Measurements from ENCODE around the gene OPCML.

OPCML gene

DNA sequence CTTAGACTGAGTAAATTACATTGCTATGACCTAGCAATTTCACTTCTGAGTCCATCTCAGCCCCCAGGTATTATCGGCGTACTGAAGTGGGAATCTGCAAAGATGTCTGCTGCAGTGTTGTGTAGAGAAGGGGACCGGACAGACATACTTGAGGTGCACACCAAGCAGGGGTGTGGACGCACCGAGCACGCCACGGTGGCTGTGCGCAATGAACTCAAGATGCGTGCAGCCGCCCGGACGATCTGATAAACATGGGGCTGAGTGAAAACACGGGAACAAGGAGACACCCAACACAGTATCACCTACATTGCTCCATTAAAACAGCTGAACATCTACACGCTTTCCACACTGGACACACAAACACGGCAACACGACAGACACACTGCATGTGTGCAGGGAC, 454.3 kb downstream of the OPCML start:
- no peak for DNase-seq (ENCODE audit: low read depth, low spot score)

GRCh38 chr11:133075351-133075750, 456.9 kb downstream of the OPCML start:
- no peak for DNase-seq (ENCODE audit: low read depth, low spot score)

DNA sequence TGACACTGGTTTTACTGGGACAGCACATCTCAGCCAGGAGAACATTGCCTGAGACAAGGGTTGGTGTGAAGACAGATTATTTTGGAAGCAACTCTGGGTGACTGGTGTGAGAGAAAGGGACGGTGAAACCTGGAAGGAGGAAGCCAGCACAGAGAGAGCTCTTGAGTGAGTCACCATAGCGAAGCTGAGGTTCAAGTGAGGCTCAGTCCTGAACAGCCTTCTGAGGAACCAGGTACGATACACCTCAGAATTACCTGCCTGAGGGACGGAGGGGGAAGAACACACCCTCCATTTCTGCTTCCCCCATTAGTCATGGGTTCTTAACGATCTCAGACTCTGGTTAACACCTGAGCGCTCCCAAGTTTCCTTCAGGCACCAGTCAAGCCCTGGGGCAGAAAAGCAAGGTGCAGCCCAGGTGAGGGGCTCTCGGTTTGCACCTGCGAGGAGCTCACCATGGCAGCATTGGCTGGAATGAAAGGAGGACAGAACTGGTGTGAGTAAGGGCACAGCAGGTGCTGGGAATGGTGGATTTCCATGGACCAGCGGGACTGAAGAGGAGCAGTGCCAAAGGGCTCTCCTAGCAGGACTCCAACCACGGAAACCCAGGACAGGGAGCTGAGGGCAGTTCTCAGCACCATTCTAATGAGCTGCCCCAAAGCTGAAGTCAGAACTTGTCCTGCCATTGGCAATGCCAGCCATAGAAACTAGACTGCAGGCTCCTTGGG, 459.3 kb downstream of the OPCML start:
- no peak for DNase-seq (ENCODE audit: low read depth, low spot score)

GRCh38 chr11:133072378-133072777, 459.9 kb downstream of the OPCML start:
- no peak for DNase-seq (ENCODE audit: low read depth, low spot score)

DNA sequence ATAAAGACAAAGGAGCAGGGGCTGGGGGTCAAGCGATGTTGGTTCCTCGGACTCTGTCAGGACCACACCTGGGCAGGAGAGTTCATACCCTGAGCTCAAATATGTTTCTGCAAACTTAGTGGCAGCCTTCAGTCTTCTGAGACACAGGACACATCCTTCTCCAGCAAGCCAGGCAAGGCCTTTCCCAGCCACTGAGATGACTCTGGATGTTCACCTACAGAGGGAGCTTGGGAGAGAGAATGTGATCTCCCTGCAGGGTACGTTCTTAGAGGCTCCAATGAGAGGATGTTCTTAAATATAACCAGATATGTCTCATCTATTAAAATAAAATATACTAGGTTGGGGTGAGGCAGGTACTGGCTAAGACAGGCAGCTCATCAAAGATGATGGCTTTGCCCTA, 461.5 kb downstream of the OPCML start:
- no peak for DNase-seq (ENCODE audit: low read depth, low spot score)

DNA sequence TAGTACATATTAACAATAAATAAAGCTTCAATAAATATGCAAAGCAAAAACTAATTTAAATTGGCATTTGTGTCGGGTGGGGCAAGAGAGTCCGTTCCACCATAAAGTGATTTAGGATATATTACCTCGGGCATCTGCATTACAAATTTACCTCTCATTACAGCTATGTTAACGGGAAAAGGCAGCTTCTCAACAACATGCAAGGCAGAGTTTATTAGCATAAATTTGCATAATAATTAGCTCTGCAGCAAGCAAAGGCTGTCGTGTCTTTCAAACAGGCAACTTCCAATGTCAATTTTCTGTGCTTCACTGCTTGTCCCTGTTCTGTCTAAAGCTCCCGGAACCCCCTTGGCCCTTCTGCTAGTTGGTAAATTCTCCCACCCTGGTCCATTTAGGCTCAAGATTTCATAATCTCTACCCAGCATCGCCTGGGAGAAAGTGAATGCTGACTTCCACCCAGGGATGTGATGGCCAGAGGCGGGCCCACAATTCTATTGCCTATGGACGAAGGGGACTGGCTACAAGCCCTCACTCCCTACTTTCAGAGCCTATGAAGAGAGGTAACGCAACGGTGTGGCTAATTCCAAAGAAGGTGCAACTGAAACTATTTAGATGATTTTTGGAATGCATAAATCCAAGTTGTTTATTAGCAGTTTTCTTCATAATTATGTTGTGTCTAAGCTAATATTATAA, 462.1 kb downstream of the OPCML start:
- DNase-seq (ENCODE audit: low read depth, low spot score) = no peak

- DNase-seq (ENCODE audit: low read depth, low spot score) = no peak
These were observed 466.3 kb downstream of the OPCML start for GRCh38 chr11:133065847-133066485.

GRCh38 chr11:133064961-133065360, 467.3 kb downstream of the OPCML start:
- DNase-seq (ENCODE audit: low read depth, low spot score) = no peak

GRCh38 chr11:133064152-133064877, 468.0 kb downstream of the OPCML start:
- DNase-seq (ENCODE audit: low read depth, low spot score) = peak; percentile 97

DNA sequence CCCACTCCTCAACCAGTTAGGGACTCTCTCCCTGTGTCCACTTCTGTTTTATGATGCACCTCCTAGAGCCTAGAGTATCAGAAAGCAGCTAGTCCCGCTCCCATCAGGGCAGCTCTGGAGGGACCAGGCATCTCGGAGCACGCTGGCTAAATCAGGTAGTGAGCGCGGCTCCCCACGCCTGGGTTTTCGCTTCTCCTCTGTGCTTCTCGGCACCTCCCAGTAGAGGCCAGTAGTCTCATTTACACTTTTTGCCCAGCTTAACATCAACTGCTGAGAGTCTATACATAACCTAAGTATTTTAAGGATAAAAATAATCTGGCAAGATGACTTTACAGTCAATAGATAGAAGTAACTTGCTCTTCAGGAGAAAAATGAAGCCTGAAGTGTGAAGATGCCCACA, 473.8 kb downstream of the OPCML start:
- DNase-seq (ENCODE audit: low read depth, low spot score) = no peak

DNA sequence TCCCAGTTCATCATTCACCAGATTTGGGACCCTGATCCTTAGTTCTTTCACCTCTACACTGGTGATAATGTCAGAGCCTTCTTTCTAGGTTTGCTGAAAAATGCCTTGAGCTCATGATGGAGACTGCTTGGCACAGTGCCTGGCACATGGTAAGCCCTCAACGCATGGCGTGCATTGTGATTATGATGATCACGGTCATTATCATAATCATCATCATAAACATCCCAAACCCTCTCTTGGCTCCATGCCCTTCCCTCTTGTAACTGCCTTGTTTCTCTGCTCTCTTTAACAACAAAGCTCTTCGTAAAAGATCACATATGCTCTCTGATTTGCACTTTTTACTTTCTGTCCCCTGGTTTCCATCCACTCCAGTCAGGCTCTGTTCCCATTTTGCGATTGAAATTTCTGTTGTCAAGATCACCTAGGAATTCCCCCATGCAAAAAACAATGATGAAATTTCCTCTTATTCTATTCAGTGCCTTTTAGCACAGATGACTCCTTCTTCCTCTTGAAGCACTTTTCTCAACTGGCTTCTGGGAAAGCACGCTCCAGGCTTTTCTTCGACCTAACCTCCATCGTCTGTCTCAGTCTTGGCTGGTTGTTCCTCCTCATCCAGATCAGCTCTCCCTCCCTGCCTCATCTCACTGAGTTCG, 479.1 kb downstream of the OPCML start:
- DNase-seq (ENCODE audit: low read depth, low spot score) = no peak

- no peak for DNase-seq (ENCODE audit: low read depth, low spot score)
These were observed 479.8 kb downstream of the OPCML start for GRCh38 chr11:133052537-133052936.

DNA sequence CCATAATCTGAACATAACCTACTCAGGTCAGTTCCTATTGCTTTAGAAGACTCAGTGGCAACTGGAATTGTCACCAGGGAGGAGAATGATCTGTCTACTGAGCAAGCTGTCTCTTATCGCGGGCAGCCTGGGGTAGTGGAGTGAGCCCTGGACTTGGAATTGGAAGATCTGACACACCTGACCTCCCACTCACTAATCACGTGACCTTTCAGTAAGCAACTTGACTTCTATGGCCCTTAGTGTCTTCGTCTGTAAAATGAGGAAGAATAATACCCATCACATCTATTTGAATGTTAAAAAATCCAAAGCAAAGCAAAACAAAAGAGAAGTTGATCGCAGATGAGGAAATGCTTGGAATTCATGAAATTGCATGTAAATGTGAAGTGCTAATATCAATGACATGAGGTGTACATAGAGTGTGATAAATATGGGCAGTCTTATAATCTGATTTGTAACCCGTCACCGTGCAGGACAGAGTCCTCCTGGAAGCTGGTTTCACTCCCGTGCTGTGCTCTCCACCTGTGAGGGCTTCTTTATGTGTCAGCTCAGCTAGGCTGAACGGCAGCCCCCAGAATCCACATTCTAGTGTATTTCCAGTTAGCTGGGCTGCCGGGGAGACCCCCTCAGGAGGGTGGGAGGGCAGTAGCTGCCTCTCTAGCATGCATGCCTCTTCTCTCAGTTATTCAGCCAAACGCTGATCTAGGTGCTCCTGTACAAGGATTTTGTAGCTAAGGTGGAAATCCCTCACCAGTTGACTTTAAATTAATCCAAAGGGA, 482.9 kb downstream of the OPCML start:
- DNase-seq (ENCODE audit: low read depth, low spot score) = no peak

DNA sequence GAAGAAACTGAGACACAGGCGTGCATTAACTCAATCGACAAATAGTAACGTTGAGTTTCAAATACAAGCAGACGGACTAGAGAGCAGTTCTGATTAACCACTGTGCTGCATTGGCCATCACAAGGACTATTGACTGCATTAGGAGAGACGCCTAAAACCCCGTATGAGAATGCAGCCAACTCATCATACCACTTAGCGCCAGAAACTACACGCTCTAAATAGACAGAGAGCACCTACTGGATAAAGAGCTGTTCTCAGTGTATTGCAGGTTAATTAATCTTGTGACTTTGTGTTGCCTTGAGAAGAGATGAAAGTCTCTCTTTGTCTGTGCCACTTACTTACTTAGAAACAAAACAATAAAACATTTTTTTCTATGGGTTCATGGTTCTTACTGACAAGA, 484.0 kb downstream of the OPCML start:
- DNase-seq (ENCODE audit: low read depth, low spot score) = no peak

- DNase-seq (ENCODE audit: low read depth, low spot score) = peak; percentile 21
These were observed 484.6 kb downstream of the OPCML start for GRCh38 chr11:133047771-133048115.

DNA sequence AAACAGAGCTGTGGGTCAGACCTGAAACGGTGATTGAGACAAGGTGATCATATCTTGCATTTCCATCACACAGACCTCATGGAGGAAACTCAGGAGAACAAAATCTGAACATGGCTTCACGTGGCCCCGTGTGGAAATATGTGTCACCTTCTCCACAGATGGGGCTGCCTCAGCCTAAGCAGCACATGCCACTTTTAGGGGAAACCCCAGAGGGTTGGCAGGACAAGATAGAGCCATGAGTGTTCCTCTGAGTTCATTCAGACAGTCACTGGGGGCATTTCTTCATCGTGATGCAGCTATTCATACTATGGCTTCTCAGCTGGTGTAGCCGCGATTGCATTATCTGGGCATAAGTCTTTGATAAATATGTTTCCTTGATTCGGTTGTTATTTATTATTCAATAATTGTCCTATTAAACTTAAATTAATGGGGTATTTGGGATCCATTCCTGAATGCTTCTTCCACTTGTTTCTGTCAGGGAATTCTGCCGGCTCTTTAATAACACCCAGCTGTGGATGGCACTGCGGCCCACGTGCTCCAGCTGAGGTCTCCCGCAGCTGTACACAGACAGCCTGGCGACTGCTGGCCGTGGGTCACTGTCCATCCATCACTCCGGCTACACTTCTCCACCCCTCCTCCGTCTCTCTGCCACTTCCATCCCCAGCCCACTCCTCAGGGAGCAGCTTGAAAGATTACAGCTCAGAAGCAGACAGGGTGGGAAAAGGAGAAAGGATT, 485.1 kb downstream of the OPCML start:
- DNase-seq (ENCODE audit: low read depth, low spot score) = no peak

GRCh38 chr11:133046252-133046651, 486.0 kb downstream of the OPCML start:
- DNase-seq (ENCODE audit: low read depth, low spot score) = no peak

DNA sequence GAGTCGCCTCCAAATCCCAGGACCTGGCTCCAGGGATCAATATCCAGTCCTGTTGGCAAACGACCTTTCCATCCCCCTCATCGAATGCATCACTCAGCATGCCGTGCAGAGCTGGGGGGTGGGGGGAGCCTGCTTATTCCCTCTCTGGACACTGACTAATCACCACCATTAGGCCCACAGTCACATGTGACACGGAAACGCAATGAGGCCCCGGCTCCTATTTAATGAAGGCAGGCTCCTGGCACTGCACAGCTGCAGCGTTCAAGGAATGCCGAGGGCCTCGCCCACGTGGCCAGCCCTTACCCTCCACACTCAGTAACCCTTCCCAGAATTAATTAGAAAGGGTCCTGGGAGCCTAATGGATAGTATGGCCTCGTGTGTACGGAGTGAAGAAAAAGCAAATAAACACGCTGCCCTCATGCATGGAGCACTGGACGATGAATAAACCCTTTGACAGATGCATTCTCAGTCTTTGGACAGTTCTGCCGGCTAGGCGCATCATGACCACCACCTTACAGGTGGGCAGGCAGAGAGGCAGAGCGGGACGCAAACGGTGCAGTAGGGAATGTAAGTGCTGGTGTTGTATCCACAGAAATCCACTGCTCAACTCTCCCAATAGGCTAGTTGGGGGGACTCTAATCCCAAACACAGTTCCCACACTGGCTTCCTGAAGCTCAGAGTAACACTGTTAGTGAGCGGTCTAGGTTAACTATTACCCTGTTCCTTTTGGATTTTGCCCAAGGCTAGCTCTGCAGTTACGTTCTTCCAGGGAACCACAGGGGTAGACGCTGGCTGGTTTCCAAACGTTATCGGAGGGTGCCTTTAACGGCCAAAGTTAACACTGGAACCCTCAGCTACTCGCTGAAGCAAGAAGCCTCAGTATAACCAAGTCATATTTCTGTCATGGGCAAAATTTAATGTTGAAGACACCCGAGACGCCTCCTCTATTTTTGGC, 490.1 kb downstream of the OPCML start:
- DNase-seq (ENCODE audit: low read depth, low spot score) = no peak

DNA sequence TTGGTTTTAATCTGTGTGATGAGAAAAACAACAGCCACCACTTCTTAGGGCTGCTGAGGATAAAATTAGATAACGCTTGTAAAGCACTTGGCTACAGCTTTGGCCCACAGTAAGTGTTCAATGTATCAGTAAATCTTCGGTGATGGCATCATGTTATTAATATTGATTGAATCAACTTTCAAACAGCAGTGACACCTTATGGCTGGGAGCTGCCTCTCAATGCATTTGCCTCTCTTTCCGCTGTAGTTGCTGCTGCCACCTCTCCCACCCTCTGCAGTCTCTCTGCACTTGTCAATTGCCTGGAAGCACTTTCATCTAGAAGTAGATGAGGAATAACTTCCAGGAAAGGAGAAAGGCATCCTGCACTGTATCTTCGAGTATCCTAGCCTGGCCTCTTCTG, 491.1 kb downstream of the OPCML start:
- no peak for DNase-seq (ENCODE audit: low read depth, low spot score)

All from ELF-1 (cell line).